Effector memory CD8-positive, alpha-beta T cell (primary cell): Measurements from ENCODE around the gene RNF111.
"Not testable (repeated sequence)": the region's sequence is repeated elsewhere in the genome, so short reads cannot be mapped to it uniquely, and the experiment has no call there.

Experiments
- ATAC-seq: fragments of 150-1000 bp; cut with Tn5 transposase; replicated peaks from 2 replicates; pipeline ENCODE4 v1.10.0; 2021; ENCODE audit warnings: mild to moderate bottlenecking, moderate library complexity
- DNase-seq, 3 experiments: peaks; one replicate each; pipeline ENCODE4 v3.0.0; 2021
- H3K27ac Mint-ChIP-seq, 2 donors: one replicate each; pipeline ENCODE4 v1.8.0; 2022; ENCODE audit warnings: mild to moderate bottlenecking in 2 of 2, mixed read lengths in 2 of 2, moderate library complexity in 2 of 2
- H3K27me3 Mint-ChIP-seq, 2 donors: one replicate each; pipeline ENCODE4 v1.8.0; 2022; ENCODE audit warnings: mixed read lengths in 2 of 2
- H3K36me3 Mint-ChIP-seq: one replicate; pipeline ENCODE4 v1.8.0; 2022; ENCODE audit warnings: mild to moderate bottlenecking, moderate library complexity, mixed read lengths; ENCODE audit not compliant: insufficient read depth
- H3K4me1 Mint-ChIP-seq, 2 donors: one replicate each; pipeline ENCODE4 v1.8.0; 2022; ENCODE audit warnings: low read depth in 2 of 2, mixed read lengths in 2 of 2
- H3K4me3 Mint-ChIP-seq, 2 donors: one replicate each; pipeline ENCODE4 v1.8.0; 2022; ENCODE audit warnings: mild to moderate bottlenecking in 2 of 2, mixed read lengths in 2 of 2, moderate library complexity in 2 of 2
- H3K9me3 Mint-ChIP-seq, 2 donors: one replicate each; pipeline ENCODE4 v1.8.0; 2022; ENCODE audit warnings: mixed read lengths in 2 of 2

RNF111 gene

DNA sequence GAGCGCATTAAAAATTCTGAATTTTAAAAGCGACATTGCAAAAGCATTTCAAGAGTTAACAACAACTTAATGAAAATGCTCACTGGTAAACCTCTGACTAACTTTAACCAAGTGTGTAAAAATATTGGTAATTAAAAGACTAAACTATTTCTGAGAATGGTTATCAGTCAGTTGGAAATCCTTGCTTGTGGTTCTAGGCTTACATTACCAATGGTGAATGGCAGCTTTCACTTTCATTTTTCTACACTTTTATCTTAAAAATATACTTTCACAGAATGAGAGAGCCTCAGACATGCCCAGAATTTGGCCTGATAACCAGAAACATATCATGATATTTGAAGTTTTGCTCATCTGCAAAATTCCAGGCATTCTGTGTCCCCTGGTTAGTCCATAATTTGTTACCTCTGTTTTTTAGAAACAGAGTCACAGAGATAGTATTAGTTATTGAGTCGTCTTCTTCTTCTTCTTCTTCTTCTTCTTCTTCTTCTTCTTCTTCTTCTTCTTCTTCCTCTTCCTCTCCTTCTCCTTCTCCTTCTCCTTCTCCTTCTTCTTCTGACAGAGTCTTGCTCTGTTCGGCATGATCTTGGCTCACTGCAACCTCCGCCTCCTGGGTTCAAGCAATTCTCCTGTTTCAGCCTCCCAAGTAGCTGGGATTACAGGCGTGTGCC lies 5.5 kb upstream of the RNF111 start:
- Mint-ChIP-seq H3K4me3 (peak overlapping the region; percentile 50 to 68), H3K36me3 (peaks cover 4% of the 10 kb centered on the region), H3K27ac (peak overlapping the region; percentile 2 to 89), H3K27me3 (no peaks in the 10 kb centered on the region), H3K4me1 (peaks cover 8 to 14% of the 10 kb centered on the region in 2 donors), H3K9me3 (no peaks in the 10 kb centered on the region)
- DNase-seq (no peak), ATAC-seq (peak; percentile 63)

DNA sequence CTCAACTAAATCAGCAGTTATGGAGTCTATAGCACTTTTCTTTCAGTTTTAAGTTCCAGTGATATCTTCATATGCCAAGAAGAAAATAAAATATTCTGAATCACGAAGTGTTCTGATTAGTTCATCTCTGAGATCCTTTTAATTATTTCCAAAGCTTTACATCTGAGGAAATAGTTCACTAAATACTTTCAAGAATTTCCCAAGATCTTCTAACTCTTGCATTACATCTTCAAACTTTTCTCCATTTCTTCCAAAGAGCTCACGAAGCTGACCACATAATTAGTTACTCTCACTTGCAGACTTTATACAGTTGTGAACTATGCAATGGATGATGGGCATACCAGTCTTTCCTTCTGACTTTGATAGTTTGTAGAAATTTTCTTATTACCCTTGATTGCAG lies 4.2 kb upstream of the RNF111 start:
- Mint-ChIP-seq H3K4me1 (peaks cover 13 to 19% of the 10 kb centered on the region in 2 donors), H3K27ac (no peak overlapping the region)

DNA sequence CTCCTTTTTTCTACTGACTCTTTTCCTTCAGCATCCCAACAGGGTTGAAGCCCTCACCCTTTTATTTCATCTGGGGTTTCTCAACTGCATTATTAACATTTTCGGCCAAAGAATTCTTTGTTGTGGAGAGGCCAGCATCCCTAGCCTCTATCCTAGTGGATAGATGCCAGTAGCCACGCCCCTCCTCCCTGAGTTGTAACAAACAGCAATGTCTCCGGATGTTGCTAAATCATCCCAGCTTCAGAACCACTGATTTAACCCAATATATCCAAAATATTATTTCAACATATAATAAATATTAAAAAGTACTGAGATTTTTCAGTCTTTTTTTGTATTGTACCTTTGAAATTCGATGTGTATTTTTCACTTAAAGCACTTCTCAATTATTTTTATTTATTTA lies 2.0 kb upstream of the RNF111 start:
- Mint-ChIP-seq H3K27ac (no peak overlapping the region), H3K4me3 (peak overlapping the region in 1 of 2 donors; percentile 13), H3K9me3 (no peaks in the 10 kb centered on the region), H3K36me3 (peaks cover 16% of the 10 kb centered on the region), H3K4me1 (peaks cover 24 to 37% of the 10 kb centered on the region in 2 donors), H3K27me3 (no peaks in the 10 kb centered on the region)
- DNase-seq (no peak), ATAC-seq (no peak)

More for the DNA sequence above, 4.2 kb upstream of the RNF111 start:
- no peak for DNase-seq
- no peak for ATAC-seq
- Mint-ChIP-seq H3K4me3 (no peak overlapping the region), H3K9me3 (no peaks in the 10 kb centered on the region), H3K36me3 (peaks cover 13% of the 10 kb centered on the region), H3K27me3 (no peaks in the 10 kb centered on the region)

DNA sequence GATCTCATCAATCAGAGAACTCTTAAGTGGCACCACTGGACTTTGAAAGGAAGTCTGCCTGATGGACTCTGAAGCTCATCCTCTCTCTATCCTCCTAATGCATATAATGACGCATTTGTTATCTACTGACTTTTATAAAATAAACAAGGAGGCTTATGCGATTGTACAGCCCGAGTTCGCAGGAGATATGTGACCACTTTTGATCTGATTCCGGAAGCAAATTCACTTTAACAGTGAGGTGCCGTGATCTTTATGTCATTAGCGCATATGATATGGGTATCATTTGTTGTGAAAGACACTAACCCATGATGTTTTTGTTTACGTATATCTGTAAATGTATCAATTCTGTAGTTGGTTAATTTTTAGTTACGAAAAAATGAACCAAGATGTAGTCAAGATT lies 427 bp upstream of the RNF111 start:
- Mint-ChIP-seq H3K27ac (peak overlapping the region; percentile 95 to 96), H3K27me3 (no peaks in the 10 kb centered on the region), H3K4me3 (peak overlapping the region; percentile 85 to 96), H3K4me1 (peaks cover 29 to 43% of the 10 kb centered on the region in 2 donors), H3K9me3 (no peaks in the 10 kb centered on the region), H3K36me3 (peaks cover 27% of the 10 kb centered on the region)
- DNase-seq (peak in 2 of 3 experiments; percentile 5 to 21), ATAC-seq (peak; percentile 14)

DNA sequence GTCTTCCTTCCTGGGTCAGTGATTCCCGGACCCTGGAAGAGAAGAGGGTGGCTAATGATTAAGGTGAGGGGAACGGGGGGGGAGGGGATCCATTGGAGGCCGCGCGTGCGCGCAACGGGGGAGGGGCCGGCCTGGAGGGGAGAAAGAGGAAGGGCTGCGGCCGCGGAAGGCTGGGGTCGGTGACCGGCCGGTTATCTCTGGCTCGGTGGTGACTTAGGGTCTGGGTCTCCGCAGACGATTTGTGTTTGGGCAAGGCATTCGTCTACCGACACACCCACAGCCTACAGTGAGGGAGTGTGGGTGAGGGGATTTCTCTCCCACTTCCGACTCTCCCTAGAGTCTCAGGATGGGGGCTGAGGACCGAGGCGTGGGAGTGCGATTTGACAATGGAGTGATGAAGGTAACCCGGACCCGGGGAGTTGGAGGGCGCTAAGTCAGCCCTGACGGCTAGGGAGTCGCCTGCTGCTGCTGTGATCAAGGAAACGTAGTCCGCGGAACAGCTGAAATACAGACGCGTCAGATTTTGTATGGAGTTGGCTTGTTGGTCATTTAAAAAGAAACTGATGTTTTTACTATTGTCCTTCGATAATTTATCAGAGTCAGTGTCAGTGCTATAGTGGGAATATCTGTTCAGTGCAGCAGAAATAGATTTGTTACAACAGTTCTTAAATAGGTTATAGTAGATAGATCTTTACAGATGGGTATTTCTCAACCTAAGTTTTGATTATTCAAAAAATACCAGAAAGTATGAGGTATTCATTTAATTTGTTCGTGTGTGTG lies 733 bp downstream of the RNF111 start:
- peaks cover 33% of the 10 kb centered on the region for H3K36me3 Mint-ChIP-seq
- peak overlapping the region; percentile 95 to 96 for H3K27ac Mint-ChIP-seq
- no peaks in the 10 kb centered on the region for H3K9me3 Mint-ChIP-seq
- peak; percentile 28 for ATAC-seq
- peaks cover 26 to 42% of the 10 kb centered on the region in 2 donors for H3K4me1 Mint-ChIP-seq
- DNase-seq, result peak in 2 of 3 experiments; percentile 16 to 33
- peak overlapping the region; percentile 85 to 96 for H3K4me3 Mint-ChIP-seq
- no peaks in the 10 kb centered on the region for H3K27me3 Mint-ChIP-seq

DNA sequence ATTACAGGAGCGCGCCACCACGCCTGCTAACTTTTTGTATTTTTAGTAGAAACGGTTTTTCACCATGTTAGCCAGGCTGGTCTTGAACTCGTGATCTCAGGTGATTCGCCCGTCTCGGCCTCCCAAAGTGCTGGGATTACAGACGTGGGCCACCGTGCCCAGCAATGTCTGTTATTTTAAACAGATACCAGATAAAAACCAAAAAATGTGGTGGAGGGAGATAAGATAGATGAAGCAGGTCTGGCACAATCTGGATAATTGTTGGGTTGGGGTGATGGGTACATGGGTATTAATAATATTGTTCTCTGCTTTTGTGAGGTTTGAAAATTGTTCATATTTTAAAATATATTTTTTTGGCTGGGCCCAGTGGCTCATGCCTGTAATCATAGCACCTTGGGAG lies 4.7 kb downstream of the RNF111 start:
- Mint-ChIP-seq H3K27me3 (no peaks in the 10 kb centered on the region), H3K36me3 (peaks cover 41% of the 10 kb centered on the region), H3K27ac (no peak overlapping the region), H3K9me3 (no peaks in the 10 kb centered on the region), H3K4me1 (peaks cover 33 to 49% of the 10 kb centered on the region in 2 donors), H3K4me3 (no peak overlapping the region)
- DNase-seq (no peak), ATAC-seq (no peak)

DNA sequence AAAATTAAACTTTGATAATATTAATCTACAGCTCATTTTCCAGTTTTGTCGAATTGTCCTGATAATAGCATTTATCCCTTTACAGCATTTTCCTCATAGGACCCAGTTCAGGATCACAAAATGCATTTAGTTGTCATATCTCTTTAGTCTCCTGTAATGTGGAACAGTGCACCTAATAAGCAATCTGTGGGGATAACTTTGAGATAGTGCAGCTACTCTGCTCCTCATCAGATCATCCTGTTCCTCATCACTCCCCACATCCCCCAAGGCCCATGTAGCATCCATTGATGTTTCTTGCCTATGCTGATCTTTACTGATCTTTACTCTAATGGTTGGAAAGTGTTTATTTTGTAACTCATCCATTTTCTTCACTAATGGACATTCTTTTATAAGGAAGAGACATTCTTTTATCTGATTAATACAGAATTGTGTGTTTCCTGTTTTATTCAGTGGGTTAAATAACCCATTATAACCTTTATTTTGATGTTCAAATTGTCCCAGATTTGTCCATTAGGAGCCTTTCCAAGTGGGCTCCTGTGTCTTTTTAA lies 7.5 kb downstream of the RNF111 start:
- no peak overlapping the region for H3K4me3 Mint-ChIP-seq
- no peak for DNase-seq
- no peaks in the 10 kb centered on the region for H3K27me3 Mint-ChIP-seq
- no peak for ATAC-seq
- H3K9me3 Mint-ChIP-seq, result no peaks in the 10 kb centered on the region
- peaks cover 34% of the 10 kb centered on the region for H3K36me3 Mint-ChIP-seq
- peak overlapping the region in 1 of 2 donors; percentile 1 for H3K27ac Mint-ChIP-seq
- peaks cover 22 to 37% of the 10 kb centered on the region in 2 donors for H3K4me1 Mint-ChIP-seq

DNA sequence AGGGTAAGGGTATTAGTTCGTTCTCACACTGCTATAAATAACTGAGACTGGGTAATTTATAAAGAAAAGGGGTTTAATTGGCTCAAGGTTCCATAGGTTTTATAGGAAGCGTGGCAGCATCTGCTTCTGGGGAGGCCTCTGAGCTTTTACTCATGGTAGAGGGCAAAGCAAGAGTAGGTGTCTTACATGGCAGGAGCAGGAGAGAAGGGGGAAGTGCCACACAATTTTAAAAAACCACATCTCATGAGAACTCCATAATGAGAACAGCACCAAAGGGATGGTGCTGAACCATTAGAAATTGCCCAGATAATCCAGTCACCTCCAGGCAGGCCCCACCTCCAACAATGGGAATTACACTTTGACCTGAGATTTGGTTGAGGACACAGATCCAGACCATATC lies 12.2 kb downstream of the RNF111 start:
- ATAC-seq (no peak), DNase-seq (no peak)
- Mint-ChIP-seq H3K27me3 (no peaks in the 10 kb centered on the region), H3K27ac (peak overlapping the region in 1 of 2 donors; percentile 39), H3K4me3 (no peak overlapping the region), H3K9me3 (no peaks in the 10 kb centered on the region), H3K36me3 (peaks cover 17% of the 10 kb centered on the region), H3K4me1 (peaks cover 22 to 40% of the 10 kb centered on the region in 2 donors)

DNA sequence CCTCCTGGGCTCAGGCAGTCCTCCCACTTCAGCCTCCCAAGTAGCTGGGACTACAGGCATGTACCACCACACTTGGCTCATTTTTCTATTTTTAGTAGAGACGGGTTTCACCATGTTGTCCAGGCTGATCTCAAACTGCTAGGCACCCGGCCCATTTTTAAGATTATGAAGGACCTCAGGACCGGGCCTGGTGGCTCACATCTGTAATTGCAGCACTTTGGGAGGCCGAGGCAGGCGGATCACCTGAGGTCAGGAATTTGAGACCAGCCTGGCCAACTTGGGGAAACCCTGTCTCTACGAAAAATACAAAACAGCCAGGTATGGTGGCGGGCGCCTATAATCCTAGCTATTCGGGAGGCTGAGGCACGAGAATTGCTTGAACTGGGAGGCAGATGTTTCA lies 12.8 kb downstream of the RNF111 start:
- peak overlapping the region in 1 of 2 donors; percentile 39 for H3K27ac Mint-ChIP-seq
- H3K27me3 Mint-ChIP-seq, H3K9me3 Mint-ChIP-seq, DNase-seq, ATAC-seq, H3K4me3 Mint-ChIP-seq: not testable (repeated sequence)
- H3K4me1 Mint-ChIP-seq, result peaks cover 23 to 39% of the 10 kb centered on the region in 2 donors
- peaks cover 17% of the 10 kb centered on the region for H3K36me3 Mint-ChIP-seq

DNA sequence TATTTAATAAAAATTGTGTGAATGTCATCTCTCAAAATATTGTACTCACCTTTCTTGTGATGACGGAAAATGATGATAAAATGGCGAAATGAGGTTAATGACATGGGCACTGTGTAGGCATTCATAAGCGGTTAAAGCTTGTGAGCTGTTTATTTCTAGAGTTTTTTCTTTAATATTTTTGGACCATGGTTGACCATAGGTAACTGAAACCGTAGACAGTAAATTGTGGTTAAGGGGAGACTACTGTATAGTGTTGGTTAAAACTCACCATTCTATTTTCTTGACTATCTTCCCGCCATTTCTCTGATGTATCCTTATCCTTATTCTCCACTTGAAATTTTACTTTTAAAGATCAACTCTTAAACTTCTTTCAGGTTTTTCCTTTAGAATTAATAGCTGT lies 14.5 kb downstream of the RNF111 start:
- Mint-ChIP-seq H3K36me3 (peaks cover 23% of the 10 kb centered on the region), H3K27me3 (no peaks in the 10 kb centered on the region), H3K4me1 (peaks cover 23 to 43% of the 10 kb centered on the region in 2 donors), H3K9me3 (no peaks in the 10 kb centered on the region), H3K27ac (no peak overlapping the region), H3K4me3 (no peak overlapping the region)
- no peak for ATAC-seq
- no peak for DNase-seq

DNA sequence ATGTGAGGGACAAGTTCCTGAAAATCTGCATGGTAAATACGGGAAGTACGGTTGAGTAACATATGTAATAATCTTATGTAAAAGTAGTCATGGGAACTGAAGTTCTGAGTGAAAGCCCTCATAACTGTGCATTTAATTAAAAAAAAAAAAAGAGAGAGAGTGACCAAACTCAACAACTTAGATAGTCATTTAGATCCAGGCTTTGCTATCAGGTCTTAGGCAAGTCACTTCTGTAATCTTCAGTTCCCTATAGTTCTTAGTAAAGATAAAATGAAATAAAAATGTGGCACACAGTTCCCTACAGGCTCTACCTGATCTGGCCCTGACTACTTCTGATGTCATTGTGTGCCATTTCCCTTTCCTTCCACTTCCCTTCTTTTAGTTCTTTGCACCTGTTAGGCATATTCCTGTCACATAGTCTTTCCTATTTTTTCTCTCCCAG lies 15.0 kb downstream of the RNF111 start:
- DNase-seq (no peak), ATAC-seq (peak; percentile 21)
- Mint-ChIP-seq H3K36me3 (peaks cover 27% of the 10 kb centered on the region), H3K4me3 (no peak overlapping the region), H3K9me3 (no peaks in the 10 kb centered on the region), H3K27ac (peak overlapping the region in 1 of 2 donors; percentile 7), H3K27me3 (no peaks in the 10 kb centered on the region), H3K4me1 (peaks cover 21 to 43% of the 10 kb centered on the region in 2 donors)

DNA sequence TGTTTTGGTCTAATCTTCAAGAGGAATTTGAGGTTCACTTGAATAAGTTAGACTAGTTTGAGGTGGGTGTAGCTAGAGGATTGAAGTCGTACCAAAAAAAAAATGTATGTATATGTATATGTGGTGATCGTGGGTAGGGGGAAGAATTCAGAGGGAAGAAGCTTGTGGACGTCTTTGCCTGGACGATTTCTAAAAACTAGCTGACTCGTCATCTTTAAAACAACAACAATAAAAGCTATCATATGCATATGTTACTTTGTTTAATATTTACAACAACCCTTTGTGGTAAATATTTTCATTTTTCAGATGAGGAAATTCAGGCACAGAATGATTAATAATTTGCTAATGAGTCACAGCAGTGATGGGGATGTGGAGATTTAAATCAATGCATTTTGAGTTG lies 18.1 kb downstream of the RNF111 start:
- peaks cover 22% of the 10 kb centered on the region for H3K36me3 Mint-ChIP-seq
- no peak for ATAC-seq
- no peaks in the 10 kb centered on the region for H3K27me3 Mint-ChIP-seq
- no peak overlapping the region for H3K27ac Mint-ChIP-seq
- H3K4me3 Mint-ChIP-seq, result no peak overlapping the region
- H3K9me3 Mint-ChIP-seq, result no peaks in the 10 kb centered on the region
- H3K4me1 Mint-ChIP-seq, result peaks cover 25 to 48% of the 10 kb centered on the region in 2 donors
- no peak for DNase-seq

DNA sequence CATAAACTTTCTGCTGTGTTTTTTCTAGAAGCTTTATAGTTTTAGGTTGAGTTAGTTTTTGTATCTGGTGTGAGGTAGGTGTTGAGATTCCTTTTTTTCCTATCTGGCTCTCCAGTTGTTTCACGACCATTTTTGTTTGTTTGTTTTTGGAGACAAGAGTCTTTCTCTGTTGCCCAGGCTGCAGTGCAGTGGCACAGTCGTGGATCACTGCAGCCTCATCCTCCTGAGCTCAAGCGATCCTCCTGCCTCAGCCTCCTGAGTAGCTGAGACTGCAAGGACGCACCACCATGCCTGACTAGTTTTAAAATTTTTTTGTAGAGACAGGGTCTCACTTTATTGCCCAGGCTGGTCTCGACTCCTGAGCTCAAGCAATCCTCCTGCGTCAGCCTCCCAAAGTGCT lies 20.6 kb downstream of the RNF111 start:
- Mint-ChIP-seq H3K9me3 (no peaks in the 10 kb centered on the region), H3K36me3 (peaks cover 27% of the 10 kb centered on the region), H3K27ac (peak overlapping the region; percentile 46 to 51), H3K4me3 (no peak overlapping the region), H3K27me3 (no peaks in the 10 kb centered on the region), H3K4me1 (peaks cover 17 to 51% of the 10 kb centered on the region in 2 donors)
- no peak for ATAC-seq
- DNase-seq, result no peak
